Kidney epithelial cell (primary cell): Measurements from ENCODE around the gene ARSA. TPM values are rescaled to one million over a fixed set of nuclear protein-coding genes. Genes with fewer than 3 reads are reported as not detected.

Experiments
- DNase-seq: peaks from one replicate; pipeline ENCODE4 v3.0.0-alpha.2; 2010; ENCODE audit warnings: low read depth
- H3K27me3 ChIP-seq: 2 replicates; pipeline ENCODE4 v1.6.0; 2011; ENCODE audit warnings: low read length; ENCODE audit not compliant: control insufficient read depth, insufficient read depth
- H3K36me3 ChIP-seq: 2 replicates; pipeline ENCODE4 v1.5.1; 2011; ENCODE audit warnings: low read length; ENCODE audit not compliant: control insufficient read depth, insufficient read depth
- H3K4me3 ChIP-seq: 2 replicates; pipeline ENCODE4 v1.5.1; 2011; ENCODE audit warnings: low read depth, mild to moderate bottlenecking, control low read depth, low read length
- total RNA-seq: library from RNA; depleted of rRNA; stranded (reverse); fragments of >200 nt; gene quantifications from 2 replicates; pipeline ENCODE4 v1.2.3, GENCODE V29; 2015
- TF ChIP-seq, protein P1 (sequence below): IDR thresholded peaks from 2 replicates; pipeline ENCODE4 v1.5.1; 2011; ENCODE audit warnings: mild to moderate bottlenecking, moderate library complexity, low read length, control low read depth, inconsistent platforms; ENCODE audit not compliant: insufficient read depth, poor library complexity, severe bottlenecking

Gene ARSA
- total RNA-seq, 1 donor from 2014 or later, result 42.7 TPM

DNA sequence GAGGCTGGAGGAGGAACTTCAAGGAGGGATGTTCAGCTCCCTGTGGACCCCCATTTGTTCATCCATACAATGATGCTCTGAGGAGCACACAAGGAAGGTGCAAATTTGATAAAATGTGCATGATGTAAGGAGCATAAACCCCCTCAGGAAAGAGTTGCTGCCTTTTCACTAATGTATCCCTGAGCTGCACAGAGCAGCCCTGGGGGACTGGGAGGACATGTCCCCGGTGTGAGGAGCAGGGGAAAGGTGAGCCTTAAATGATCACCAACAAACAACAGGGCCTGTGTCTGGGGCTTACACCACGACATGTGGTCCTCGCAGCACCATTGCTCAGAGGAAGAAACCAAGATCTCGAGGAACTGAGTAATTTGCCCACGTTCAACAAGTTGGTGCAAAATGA is 30.9 kb downstream of the ARSA start:
- H3K36me3 ChIP-seq, result no peaks in the 10 kb centered on the region
- TF ChIP-seq, protein P1, sequence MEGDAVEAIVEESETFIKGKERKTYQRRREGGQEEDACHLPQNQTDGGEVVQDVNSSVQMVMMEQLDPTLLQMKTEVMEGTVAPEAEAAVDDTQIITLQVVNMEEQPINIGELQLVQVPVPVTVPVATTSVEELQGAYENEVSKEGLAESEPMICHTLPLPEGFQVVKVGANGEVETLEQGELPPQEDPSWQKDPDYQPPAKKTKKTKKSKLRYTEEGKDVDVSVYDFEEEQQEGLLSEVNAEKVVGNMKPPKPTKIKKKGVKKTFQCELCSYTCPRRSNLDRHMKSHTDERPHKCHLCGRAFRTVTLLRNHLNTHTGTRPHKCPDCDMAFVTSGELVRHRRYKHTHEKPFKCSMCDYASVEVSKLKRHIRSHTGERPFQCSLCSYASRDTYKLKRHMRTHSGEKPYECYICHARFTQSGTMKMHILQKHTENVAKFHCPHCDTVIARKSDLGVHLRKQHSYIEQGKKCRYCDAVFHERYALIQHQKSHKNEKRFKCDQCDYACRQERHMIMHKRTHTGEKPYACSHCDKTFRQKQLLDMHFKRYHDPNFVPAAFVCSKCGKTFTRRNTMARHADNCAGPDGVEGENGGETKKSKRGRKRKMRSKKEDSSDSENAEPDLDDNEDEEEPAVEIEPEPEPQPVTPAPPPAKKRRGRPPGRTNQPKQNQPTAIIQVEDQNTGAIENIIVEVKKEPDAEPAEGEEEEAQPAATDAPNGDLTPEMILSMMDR, result no peak
- DNase-seq, result no peak
- H3K27me3 ChIP-seq, result peaks cover 25% of the 10 kb centered on the region
- H3K4me3 ChIP-seq, result no peak overlapping the region

DNA sequence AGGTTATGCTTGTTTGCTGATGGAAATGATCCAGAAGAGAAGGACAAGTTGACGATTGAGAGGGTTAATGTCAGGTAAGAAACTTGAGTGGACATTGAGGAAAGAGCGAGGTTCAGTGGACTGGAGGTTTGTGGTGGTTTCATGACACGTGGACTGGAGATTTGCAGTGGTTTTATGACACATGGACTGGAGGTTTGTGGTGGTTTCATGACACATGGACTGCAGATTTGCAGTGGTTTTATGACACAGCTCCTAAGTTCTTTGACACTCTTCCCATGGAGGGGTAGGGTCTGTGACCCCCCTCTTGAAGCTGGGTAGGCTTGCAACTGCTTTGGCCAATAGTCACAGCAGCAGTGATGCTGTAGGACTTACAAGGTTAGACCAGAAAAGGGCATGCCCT is 32.8 kb downstream of the ARSA start:
- H3K4me3 ChIP-seq, result no peak overlapping the region
- no peak for DNase-seq
- H3K27me3 ChIP-seq, result peaks cover 12% of the 10 kb centered on the region
- H3K36me3 ChIP-seq, result no peaks in the 10 kb centered on the region
- TF ChIP-seq, protein P1, result no peak

DNA sequence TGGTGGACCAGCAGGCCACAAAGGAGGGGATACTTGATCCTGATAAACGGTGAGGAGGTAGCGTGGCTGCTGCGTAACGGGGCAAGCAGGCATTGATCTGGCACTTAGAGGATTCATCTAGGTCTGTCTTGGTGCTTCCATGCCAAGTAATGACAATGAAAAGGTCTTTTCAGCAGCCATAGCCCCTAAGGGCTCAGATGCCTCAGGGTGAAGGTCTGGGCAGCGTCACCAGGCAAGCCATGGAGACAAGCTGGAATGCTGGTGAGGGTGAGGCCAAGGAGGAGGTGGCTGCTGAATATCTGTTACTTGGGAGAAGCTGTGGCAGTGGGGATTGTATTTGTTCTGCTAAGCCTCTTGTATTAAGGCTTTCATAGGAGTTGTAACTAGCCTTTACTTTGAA is 40.5 kb downstream of the ARSA start:
- Histone ChIP-seq H3K27me3 (peaks cover 2% of the 10 kb centered on the region), H3K4me3 (no peak overlapping the region), H3K36me3 (no peaks in the 10 kb centered on the region)
- DNase-seq, result no peak
- TF ChIP-seq, protein P1, result no peak

DNA sequence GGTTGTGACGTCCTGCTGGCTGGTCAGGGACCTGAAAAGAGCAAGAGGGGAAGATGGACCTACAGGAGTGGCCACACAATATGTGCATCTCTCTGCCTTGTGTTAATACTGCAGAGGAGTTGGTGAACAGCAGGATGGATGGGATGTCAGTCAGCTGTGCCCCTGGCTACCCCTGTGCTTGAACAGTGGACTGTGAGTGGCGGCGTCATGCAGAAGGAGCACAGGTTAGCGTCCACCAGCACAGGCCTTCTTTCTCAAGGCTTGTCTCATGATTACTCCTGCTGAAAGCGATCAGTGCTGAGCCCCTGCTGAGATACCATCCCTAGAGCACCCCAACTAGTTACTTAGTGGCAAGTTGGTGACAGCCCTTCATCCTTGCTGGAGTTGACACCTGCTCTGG is 41.5 kb downstream of the ARSA start:
- TF ChIP-seq, protein P1, result no peak
- no peak for DNase-seq

DNA sequence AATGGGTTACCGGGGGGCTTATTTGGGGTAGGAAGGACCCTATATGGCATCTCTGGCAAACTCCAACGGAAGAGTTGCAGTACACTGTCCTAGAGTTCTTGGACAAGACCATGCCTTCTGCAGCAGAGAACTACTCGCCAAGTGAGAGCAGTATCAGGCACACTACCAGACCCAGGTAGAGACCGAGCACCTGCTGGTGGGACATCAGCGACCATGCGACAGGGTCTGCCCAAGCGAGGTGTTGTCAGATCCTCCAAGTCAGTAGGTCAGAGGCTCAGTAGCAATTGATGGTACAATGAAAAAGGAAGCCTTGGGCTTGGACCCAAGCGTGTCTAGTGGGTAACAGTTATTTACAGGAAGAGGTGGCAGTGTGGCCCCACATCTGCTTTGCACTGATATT is 42.2 kb downstream of the ARSA start:
- Histone ChIP-seq H3K4me3 (no peak overlapping the region), H3K27me3 (peaks cover 2% of the 10 kb centered on the region), H3K36me3 (no peaks in the 10 kb centered on the region)
- DNase-seq, result no peak
- TF ChIP-seq, protein P1, result no peak

More for the DNA sequence above, 41.5 kb downstream of the ARSA start:
- H3K27me3 ChIP-seq, result peaks cover 2% of the 10 kb centered on the region
- H3K4me3 ChIP-seq, result no peak overlapping the region
- H3K36me3 ChIP-seq, result no peaks in the 10 kb centered on the region

DNA sequence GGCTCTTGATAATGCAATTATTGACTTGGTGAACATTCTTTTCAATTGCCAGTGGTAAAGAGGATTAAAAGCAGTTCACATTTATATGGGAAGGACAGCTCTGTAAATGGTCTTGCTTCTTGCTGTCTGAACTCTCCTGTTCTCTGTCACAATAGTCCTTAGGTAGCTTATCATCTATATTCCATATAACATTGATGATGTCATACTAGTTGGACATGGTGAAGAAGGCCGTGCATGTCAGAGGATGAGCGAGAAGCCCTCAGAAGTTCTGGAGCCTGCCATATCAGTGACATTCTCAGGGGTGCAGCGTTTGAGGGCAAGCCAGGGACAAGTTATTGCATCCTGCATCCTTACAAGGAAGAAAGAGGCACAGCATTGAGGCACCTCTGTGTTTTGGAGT is 42.7 kb downstream of the ARSA start:
- peaks cover 2% of the 10 kb centered on the region for H3K27me3 ChIP-seq
- DNase-seq, result no peak
- H3K36me3 ChIP-seq, result no peaks in the 10 kb centered on the region
- H3K4me3 ChIP-seq, result no peak overlapping the region
- TF ChIP-seq, protein P1, result no peak
